DOHH2 (cell line): Measurements from ENCODE around the gene HMGN3.

Experiments used
- H3F3A ChIP-seq: fragments of 200-600 bp; sonication (generic), shearing (Covaris generic); 2 replicates; pipeline ENCODE4 v1.6.0; 2016; ENCODE audit warnings: antibody characterized with exemption, mild to moderate bottlenecking; ENCODE audit not compliant: control insufficient read depth, insufficient read depth
- H3K27ac ChIP-seq: fragments of 200-600 bp; sonication (generic); 2 replicates; pipeline ENCODE4 v1.5.1; 2014; ENCODE audit warnings: low read depth, mild to moderate bottlenecking, low read length, moderate library complexity
- H3K27me3 ChIP-seq: fragments of 200-600 bp; sonication (generic); 2 replicates; pipeline ENCODE4 v1.6.1; 2014; ENCODE audit warnings: mild to moderate bottlenecking, low read length, mixed read lengths; ENCODE audit not compliant: control insufficient read depth
- H3K36me3 ChIP-seq: fragments of 200-600 bp; sonication (generic); 2 replicates; pipeline ENCODE4 v1.6.1; 2014; ENCODE audit warnings: mild to moderate bottlenecking, low read length, moderate library complexity, mixed read lengths; ENCODE audit not compliant: control insufficient read depth
- H3K4me1 ChIP-seq: fragments of 200-600 bp; sonication (generic); 2 replicates; pipeline ENCODE4 v1.6.1; 2014; ENCODE audit warnings: mild to moderate bottlenecking, low read length, mixed read lengths; ENCODE audit not compliant: control insufficient read depth
- H3K4me2 ChIP-seq: fragments of 200-600 bp; sonication (generic); 2 replicates; pipeline ENCODE4 v1.6.0; 2014; ENCODE audit warnings: mild to moderate bottlenecking, low read length, moderate library complexity
- H3K4me3 ChIP-seq: fragments of 200-600 bp; sonication (generic); 2 replicates; pipeline ENCODE4 v1.5.1; 2014; ENCODE audit warnings: mild to moderate bottlenecking, low read length, mixed read lengths
- H3K79me2 ChIP-seq: fragments of 200-600 bp; sonication (generic); 2 replicates; pipeline ENCODE4 v1.6.1; 2014; ENCODE audit warnings: mild to moderate bottlenecking, low read length, mixed read lengths; ENCODE audit not compliant: control insufficient read depth
- H3K9me2 ChIP-seq: fragments of 200-600 bp; sonication (generic); replicated peaks from 2 replicates; pipeline ENCODE4 v1.6.1; 2014; ENCODE audit warnings: mild to moderate bottlenecking, low read length, mixed read lengths; ENCODE audit not compliant: control insufficient read depth
- H3K9me3 ChIP-seq: fragments of 200-600 bp; sonication (generic); 2 replicates; pipeline ENCODE4 v1.6.1; 2014; ENCODE audit warnings: antibody characterized with exemption, low read length, mixed read lengths; ENCODE audit not compliant: control insufficient read depth, insufficient read depth
- H4K20me1 ChIP-seq: fragments of 200-600 bp; sonication (generic); 2 replicates; pipeline ENCODE4 v1.6.0; 2014; ENCODE audit warnings: low read depth, mild to moderate bottlenecking, antibody characterized with exemption, low read length, moderate library complexity; ENCODE audit not compliant: control insufficient read depth, insufficient read depth
- CTCF ChIP-seq: fragments of 200-600 bp; sonication (generic); IDR thresholded peaks from one replicate; pipeline ENCODE4 v1.5.1; 2014; ENCODE audit warnings: antibody characterized with exemption, mild to moderate bottlenecking, low read depth, low read length; ENCODE audit not compliant: poor library complexity, severe bottlenecking
- EZH2phosphoT487 ChIP-seq: fragments of 200-600 bp; sonication (generic); IDR thresholded peaks from 2 replicates; pipeline ENCODE4 v1.6.1; 2017; ENCODE audit warnings: borderline replicate concordance, mild to moderate bottlenecking, antibody characterized with exemption, low read length, moderate library complexity, mixed read lengths

The HMGN3 gene

GRCh38 chr6:79167931-79168694, 66.4 kb downstream of the HMGN3 start:
- Histone ChIP-seq H3K9me2 (no peaks in the 10 kb centered on the region), H3K4me3 (no peak overlapping the region), H4K20me1 (no peaks in the 10 kb centered on the region), H3F3A (no peaks in the 10 kb centered on the region), H3K27ac (no peak overlapping the region), H3K4me2 (no peak overlapping the region), H3K27me3 (no peaks in the 10 kb centered on the region), H3K9me3 (no peaks in the 10 kb centered on the region), H3K79me2 (no peaks in the 10 kb centered on the region), H3K36me3 (no peaks in the 10 kb centered on the region), H3K4me1 (no peaks in the 10 kb centered on the region)
- TF ChIP-seq CTCF (no peak), EZH2phosphoT487 (no peak)

GRCh38 chr6:79159846-79160245, 74.6 kb downstream of the HMGN3 start:
- H3F3A ChIP-seq, result no peaks in the 10 kb centered on the region
- no peak overlapping the region for H3K27ac ChIP-seq
- H3K79me2 ChIP-seq, result no peaks in the 10 kb centered on the region
- no peaks in the 10 kb centered on the region for H3K9me3 ChIP-seq
- no peak overlapping the region for H3K4me2 ChIP-seq
- H3K4me3 ChIP-seq, result no peak overlapping the region
- no peaks in the 10 kb centered on the region for H3K27me3 ChIP-seq
- TF ChIP-seq EZH2phosphoT487 (no peak), CTCF (no peak)
- no peaks in the 10 kb centered on the region for H3K4me1 ChIP-seq
- H3K36me3 ChIP-seq, result no peaks in the 10 kb centered on the region
- no peaks in the 10 kb centered on the region for H4K20me1 ChIP-seq
- no peaks in the 10 kb centered on the region for H3K9me2 ChIP-seq

GRCh38 chr6:79158856-79159516, 75.5 kb downstream of the HMGN3 start:
- no peaks in the 10 kb centered on the region for H3K36me3 ChIP-seq
- H4K20me1 ChIP-seq, result no peaks in the 10 kb centered on the region
- H3K27ac ChIP-seq, result no peak overlapping the region
- H3K79me2 ChIP-seq, result no peaks in the 10 kb centered on the region
- H3K9me2 ChIP-seq, result no peaks in the 10 kb centered on the region
- H3K27me3 ChIP-seq, result no peaks in the 10 kb centered on the region
- no peak overlapping the region for H3K4me2 ChIP-seq
- H3K9me3 ChIP-seq, result no peaks in the 10 kb centered on the region
- TF ChIP-seq EZH2phosphoT487 (no peak), CTCF (no peak)
- H3F3A ChIP-seq, result no peaks in the 10 kb centered on the region
- H3K4me1 ChIP-seq, result no peaks in the 10 kb centered on the region
- H3K4me3 ChIP-seq, result no peak overlapping the region
